GM18511 (cell line): ENCODE results near the gene SPATA20.

Experiments used
- ATAC-seq: cut with Tn5 transposase; IDR thresholded peaks from one replicate; pipeline ENCODE4 v1.9.1; 2021; ENCODE audit warnings: mild to moderate bottlenecking, moderate library complexity; ENCODE audit not compliant: unreplicated experiment

Gene SPATA20

DNA sequence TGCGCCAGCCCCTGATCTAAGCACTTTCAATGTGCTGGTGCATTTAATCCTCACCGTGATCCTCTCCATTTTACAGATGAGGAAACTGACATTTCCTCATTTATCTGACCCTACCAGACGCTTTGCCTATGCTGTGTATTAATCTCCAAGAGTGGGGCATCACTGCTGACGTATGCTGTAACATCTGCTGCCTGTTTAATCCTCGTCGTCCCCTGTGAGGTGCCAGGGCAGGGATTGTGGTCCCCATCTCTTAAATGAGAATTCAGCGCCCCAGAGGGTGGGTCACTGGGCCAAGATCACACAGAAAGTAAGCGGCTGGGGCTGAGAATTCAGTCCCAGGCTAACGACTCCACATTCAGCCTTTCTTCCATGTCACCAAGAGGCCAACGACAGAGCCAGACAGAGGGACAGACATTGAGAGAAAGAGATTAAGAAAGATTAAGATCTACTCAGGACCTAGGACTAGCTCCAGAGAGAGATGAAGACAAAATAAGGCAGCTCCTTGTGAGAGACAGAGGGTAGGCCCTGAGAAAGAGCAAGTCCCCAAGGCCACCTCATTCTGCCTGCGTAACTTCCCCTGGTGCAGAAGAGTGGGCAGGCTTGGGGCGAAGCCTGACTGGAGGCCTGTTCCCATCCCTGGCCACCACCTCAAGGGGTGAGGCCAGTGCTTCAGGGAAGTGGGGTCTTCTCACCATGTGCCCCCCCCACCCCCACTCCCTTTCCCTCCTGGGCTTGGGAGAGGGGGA, 27.1 kb downstream of the SPATA20 start:
- no peak for ATAC-seq

DNA sequence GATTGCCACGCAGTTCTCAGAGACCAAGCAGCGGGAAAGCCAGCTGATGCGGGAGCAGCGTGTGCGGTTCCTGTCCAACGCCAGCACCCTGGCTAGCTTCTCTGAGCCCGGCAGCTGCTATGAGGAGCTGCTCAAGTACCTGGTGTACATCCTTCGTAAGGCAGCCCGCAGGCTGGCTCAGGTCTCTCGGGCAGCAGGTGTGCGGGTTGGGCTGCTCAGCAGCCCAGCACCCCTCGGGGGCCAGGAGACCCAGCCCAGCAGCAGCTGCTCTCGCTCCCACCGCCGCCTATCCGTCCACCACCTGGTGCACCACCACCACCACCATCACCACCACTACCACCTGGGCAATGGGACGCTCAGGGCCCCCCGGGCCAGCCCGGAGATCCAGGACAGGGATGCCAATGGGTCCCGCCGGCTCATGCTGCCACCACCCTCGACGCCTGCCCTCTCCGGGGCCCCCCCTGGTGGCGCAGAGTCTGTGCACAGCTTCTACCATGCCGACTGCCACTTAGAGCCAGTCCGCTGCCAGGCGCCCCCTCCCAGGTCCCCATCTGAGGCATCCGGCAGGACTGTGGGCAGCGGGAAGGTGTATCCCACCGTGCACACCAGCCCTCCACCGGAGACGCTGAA, 28.7 kb downstream of the SPATA20 start:
- ATAC-seq: no peak

DNA sequence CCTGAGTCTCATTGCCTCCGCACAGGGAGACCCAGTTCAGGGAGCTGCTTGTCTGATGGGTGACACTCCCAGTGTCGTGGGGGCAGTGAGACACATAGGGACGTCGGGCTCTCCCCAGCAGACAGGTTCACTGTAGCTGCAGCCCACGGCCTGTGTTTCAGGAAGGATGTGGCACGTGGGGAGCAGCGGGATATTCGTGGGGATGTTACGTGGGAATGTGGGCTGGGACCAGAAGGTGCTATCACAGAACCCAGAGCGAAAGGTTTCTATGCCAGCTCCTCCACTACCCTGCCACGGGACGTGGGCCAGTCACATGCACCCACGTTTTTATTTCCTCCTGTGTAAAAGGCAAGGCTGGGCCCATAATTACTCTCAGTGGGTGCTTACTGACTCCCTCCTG, 29.9 kb downstream of the SPATA20 start:
- ATAC-seq: no peak

DNA sequence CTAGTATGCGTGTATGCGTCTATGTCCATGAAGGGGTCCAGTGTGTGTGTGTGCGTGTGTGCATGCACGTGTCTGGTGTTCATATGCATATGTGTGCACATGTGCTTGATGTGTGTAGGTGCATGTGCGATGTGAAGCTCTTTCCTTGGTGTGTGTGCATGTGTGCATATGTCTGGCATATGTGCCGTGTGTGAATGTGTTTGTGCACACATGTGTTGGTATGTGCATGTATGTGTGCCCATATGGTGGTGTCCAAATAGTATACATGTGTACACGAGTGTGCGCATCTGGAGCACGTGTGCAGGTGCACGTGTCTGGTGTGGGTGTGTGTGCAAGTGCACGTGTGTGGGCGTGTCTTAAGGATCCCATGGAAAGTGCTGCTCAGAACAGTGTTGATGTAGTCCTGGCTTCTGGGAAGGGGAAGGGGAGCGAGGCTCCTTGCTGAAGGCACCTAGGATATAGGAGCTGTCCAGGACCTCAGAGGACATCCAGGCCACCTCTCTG, 30.5 kb downstream of the SPATA20 start:
- ATAC-seq: no peak

DNA sequence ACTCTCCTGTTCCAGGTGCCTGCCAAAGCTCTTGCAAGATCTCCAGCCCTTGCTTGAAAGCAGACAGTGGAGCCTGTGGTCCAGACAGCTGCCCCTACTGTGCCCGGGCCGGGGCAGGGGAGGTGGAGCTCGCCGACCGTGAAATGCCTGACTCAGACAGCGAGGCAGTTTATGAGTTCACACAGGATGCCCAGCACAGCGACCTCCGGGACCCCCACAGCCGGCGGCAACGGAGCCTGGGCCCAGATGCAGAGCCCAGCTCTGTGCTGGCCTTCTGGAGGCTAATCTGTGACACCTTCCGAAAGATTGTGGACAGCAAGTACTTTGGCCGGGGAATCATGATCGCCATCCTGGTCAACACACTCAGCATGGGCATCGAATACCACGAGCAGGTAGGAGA, 31.2 kb downstream of the SPATA20 start:
- no peak for ATAC-seq

DNA sequence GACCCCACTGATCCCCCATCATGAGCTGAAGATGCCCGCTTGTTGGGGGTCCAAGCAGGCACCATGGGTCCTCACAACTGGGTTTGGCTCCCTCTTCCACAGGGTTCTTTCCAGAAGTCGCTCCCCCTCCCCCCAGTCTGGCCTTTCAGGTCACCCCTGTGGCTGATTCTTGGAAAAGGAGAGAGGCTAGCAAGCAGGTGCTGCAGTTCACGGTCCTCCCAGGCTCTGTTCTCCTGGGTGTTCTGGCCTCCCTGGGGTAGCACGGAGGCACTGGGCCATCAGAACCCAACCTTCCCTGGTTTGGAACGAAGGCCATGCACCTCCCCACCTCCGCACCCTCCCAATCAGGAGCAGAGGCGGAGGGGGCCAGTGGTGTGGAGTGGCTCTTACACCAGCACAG, 32.4 kb downstream of the SPATA20 start:
- ATAC-seq: no peak

DNA sequence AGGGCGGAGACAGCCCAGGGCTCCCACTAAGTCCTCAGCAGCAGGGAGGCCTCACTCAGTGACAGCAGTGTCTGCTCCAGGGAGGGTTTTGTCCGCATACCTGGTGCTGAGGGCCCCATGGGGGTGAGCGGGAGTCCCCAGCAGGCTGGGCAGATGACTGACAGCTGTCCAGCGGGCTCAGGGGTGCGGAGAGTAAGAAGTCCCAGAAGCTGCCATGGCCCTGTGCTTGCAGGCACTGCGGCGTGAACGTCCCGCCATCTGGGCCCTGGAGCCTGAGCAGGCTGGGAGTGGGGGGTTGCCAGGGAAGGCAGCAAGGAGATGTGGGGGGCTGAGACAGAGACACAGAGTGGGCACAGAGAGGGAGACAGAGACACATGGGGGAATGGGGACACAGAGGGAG, 33.7 kb downstream of the SPATA20 start:
- no peak for ATAC-seq

DNA sequence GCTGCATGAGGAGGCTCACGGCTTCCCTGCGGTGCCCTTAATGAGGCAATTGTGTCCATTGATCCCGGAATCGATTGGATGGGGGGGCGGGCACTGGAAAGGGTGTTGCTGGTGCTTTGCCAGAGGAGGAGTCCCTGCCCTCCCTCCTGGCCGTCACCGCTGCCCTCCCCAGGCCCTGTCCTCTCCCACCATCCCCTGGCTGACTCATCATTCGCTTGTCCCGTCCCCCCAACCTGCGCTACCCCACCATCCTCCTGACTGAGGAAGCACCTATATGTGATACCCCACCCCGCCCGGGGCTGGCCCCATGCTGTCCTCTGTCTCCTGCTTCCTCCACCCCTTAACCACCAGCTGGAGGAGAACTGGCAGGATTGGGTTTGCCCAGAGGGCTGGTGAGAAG, 34.3 kb downstream of the SPATA20 start:
- ATAC-seq: no peak

DNA sequence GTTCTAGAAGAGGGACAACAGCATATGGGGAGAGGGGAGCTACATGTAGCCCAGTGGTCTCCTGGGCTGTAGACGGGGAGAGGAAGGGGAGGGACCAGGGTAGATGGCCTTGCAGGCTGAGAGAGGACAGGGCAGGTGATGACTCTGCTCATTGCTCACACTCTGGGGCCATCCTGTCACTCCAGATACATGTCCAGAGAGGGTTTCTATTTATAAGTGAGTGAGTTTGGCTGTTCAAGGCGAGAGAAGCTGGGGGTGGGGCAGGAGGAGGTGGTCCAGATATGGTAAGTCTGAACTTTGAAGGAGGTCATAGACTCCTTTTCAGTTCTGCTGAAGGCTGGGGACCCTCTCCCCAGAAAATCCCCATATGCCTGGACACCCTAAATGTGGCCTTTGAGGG, 35.8 kb downstream of the SPATA20 start:
- no peak for ATAC-seq

DNA sequence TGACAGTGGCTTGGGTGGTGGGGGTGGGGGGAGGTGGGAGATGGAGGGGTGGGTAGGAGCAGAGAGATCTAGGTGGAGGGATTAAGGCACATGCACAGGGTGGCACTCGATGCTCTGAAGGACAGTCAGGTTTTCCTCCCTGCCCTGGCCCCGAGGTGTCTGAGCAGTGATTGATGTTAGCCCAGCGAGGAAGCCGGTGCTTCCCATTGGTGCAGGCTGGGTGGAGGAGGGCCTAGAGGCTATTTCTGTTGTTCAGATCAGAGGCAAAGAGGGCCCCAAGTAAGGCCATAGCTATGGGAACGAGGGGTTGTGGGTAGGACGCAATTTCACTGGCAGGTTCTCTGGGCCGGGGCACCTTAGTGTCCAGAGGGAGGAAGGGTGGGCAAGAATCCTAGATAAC, 36.7 kb downstream of the SPATA20 start:
- ATAC-seq: no peak

DNA sequence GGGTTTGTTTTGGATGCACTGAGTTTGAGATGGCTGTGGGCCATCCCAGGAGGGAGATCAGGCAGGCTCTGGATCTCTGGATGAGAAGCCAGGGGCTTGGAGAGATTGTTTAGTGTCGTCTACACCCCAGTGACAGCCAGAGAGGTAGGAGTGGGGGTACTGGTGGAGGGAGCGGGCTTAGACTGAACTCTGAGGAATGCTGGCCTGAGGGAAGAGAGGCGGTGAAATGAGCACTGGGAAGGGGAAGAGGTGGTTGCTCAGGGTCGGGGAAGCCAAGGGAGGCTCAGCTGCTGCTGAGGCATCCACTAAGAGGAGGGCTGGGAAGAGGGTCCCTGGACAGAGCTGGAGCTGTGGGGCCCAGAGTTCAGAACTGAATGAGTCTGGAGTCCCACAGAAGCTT, 37.1 kb downstream of the SPATA20 start:
- no peak for ATAC-seq

DNA sequence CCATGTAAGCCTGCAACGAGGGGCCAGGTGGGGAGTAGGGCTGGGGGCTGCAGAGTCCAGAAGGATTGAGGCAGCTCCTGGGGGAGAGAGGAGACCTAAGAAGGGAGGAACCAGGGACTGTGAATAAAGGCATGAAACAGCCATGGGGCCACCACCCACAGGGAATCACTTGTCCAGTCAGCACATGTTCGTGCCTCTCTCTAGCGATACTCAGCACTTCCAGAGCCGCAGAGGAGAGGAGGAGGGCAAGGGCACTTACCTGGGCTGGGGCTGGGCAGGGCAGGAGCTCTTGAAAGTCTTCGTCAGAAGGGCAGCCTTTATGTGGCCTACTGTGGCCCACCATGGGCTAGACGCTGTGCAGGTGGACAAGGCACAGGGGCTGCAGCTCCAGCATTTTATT, 37.8 kb downstream of the SPATA20 start:
- ATAC-seq: no peak

DNA sequence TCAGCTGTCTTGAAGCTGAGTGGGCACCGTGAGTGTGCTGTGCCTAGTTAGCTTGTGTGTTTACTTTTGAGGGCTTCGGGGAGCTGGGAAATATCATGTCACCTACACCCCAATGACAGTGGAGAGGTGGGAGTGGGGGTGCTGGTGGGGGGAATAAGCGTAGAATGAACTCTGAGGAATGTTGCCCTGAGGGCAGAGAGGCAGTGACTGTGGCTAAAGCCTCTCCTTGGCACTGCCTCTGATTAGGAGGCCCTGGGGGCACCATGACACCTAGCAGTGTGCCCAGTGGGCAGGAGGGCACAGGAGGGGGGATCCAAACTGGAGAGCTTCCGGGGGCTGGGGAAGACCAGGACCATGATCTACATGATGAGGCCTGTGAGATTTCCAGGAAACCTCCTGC, 38.4 kb downstream of the SPATA20 start:
- ATAC-seq: no peak

DNA sequence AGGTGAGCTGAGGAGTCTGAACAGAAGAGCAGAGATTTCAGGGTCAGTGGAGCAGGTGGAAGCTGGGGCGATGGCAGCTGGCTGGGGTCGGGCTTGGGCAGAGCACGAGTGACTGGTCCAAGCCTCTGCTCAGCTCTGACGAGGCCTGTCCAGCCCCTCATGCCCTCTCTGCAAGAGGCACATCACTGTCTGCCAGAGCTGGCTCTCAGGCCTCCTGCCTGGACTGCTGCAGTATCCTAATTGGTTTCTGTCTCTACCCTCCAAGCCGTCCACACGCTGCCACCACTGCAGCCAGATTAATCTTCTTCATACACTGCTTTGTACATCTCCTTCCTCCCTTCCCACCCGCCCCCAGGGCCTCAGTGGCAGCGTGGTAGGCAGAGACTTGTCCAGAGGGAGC, 38.9 kb downstream of the SPATA20 start:
- no peak for ATAC-seq

DNA sequence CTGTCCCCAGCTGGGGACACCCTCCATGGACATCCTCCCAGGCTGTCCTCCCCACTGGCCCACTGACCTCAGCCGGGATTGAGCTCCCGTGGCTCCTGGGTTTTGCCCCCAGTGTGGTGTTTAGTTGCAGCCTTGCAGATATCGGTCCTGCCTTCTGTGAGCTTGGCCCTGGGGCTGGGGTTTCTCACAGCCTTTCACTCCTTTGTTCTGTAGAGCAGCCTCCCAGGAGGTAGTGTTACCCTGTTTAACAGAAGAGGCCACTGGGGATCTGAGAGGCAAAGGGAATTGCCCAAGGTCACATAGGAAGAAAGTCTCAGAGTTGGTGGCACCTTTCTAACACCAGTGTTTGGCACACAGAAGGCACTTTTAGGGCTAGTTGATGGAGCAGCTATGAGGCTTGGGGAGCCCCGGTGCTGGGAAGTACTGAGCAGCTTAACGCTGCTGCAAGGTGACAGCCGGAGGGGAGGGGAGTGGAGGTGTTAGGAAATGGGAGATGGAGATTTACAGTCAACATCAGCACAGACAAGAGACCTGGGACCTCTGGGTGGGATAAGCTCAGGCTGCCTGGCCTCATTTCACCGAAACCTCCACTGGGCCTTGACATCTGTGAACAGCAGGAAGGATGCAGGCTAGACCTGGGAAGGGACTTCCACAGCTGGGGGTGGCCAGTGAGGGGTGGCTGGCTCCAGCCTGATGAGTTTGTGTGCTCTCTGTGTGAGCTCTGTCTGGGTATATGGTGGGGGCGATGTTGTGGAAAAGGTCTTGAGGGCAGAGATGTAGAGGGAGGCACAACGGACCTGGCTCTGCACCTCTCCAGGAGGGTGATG, 39.7 kb downstream of the SPATA20 start:
- no peak for ATAC-seq

DNA sequence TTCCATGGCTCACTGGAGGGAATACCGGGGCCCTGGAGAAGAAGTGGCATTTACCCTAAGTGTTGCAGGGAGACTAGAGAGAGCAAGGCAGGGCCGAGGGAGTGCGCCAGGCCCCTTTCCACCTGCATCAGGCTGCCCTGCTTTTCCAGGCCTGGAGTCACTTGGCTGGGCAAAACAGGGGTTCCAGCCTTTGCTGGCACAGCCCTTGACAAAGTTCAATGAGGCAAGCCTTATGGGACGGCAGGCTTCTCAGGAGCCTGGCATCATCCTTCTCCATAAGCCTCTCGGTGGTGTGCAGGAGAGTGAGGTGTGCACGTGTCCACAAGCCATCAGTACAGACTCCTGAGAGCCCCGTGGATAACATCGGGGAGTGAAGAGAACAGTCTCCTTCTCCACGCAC, 40.6 kb downstream of the SPATA20 start:
- no peak for ATAC-seq

DNA sequence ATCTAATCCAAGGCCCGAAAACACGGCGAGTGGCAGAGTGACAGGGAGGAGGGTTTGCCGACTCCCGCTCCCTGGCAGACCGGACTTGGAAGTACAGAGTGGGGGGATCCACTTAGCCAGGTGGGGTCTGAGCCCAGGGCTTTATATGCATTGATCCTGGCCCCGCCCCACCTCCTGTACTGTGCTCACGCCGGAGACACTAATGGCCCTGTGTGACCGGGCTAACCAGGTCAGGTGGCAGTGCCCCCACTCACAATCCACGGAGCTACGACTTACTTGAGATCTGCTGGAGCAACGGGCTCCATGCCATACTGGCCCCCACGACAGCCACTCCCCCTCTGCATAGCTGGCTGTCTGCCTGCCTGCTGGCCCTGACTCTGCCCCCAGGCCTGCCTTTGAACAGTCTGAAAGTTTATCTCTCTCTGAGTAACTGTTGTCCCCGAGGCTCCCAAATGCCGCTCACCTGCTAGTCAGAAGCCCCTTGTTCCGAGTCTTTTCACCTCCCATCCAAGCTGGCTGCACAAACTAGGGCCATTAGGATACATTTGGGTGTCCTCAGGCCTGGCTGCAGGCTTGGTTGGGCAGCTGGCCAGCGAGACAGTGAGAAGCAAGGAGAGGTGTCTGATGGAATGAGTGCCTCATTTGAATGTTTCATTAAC, 41.5 kb downstream of the SPATA20 start:
- no peak for ATAC-seq

DNA sequence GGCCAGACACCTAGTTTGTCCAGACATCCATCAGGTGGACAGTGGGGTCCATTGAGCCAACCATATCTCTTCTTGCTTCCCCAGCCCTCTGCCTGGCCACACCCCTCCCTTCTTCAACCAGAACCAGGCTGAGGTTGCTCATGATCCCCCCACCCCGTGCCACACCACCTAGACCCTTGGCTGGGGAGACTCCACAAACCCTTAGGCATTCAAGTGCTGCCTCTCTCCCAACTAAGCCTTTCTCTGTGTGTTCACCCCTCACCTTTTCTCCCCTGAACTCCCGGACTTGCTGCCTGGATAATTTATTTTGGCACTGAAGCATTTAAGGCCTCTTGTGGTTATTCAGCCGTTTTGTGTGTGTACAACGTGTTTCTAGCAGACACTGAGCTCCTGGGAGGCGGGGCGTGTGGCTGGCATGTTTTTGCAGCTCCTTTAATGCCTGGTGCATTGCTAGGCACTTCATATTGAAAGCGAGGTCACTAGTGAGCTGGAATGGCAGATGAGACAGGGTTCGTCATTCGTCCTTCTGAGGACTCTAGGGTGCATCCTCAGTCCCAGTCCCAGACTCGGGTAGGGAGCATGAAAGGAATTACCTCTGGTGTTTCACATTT, 42.2 kb downstream of the SPATA20 start:
- no peak for ATAC-seq

DNA sequence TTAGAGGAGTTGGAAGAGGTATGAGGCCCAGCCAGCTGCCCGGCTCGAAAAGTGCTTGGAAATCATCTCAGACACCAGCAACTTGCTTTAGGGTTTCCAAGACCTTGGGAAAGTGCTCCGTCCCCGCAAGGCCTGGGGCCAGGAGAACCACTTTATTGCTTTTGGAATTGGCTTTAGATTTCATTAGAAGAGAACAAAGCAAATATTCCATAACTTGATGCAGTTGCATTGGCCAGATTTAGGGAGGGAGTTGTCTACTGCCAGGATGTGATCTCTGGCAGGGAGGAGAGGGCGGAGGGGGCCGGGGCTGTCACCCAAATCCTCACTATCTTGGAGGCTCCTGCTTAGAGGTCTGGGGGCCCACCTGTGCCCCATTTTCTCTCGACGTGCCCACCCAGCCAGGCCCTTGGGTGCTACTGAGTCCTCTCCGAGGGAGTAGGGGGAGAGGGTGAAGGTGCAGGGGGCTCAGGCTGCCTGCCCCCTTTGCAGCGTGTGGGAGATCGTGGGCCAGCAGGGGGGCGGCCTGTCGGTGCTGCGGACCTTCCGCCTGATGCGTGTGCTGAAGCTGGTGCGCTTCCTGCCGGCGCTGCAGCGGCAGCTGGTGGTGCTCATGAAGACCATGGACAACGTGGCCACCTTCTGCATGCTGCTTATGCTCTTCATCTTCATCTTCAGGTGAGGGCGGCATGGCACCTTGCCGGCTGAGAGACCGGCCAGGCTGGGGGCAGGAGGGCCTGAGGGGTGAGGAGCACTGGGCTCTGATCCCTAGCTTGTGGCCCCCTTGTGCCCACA, 44.2 kb downstream of the SPATA20 start:
- no peak for ATAC-seq

DNA sequence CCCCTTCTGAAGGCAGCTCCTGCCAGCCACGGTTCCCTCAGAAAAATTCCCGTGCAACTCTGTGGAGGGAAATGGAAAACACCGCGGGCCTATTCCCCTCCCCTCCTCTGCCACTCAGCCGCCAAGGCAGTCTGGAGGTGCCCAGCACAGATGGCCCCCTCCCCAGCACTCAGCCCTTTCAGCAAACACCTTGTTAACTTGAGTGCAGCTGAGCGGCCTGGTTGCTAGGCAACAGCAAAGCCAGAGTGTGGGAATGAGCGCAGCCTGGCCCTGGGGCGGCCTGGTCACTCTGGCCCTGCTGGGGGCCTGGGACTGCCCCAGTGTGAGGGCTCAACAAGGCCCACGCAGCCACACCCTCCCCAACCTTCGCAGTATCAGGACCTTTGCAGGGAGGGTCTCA, 46.3 kb downstream of the SPATA20 start:
- no peak for ATAC-seq
